K562 (cell line): ENCODE results near the gene C19orf18. TPM values are rescaled to one million over a fixed set of nuclear protein-coding genes. Genes with fewer than 3 reads are reported as not detected.

ENCODE experiments used
- ATAC-seq: fragments of 200-7000 bp; cut with Tn5 transposase; 3 replicates; pipeline ENCODE4 v1.9.1; 2020; ENCODE audit warnings: moderate library complexity
- BruUV-seq: library from RNA; stranded (reverse); fragments of 400-500 nt; replicated peaks from 2 replicates; lab custom pipeline; 2021; lab: Mats Ljungman, UMichigan
- CTCF ChIA-PET: fragments of 300-600 bp; formaldehyde crosslinking; extraction: SDS; loops from one replicate; lab custom pipeline; 2021; ENCODE audit warnings: low intra/inter-chr PET ratio; lab: Yijun Ruan, JAX
- POLR2A ChIA-PET: fragments of 300-600, 350-650 bp; sonication (Branson Sonifier 250); formaldehyde crosslinking; extraction: SDS; loops from one replicate; lab custom pipeline; 2021; ENCODE audit warnings: antibody characterized with exemption, inconsistent platforms; lab: Yijun Ruan, JAX
- DNase-seq, 4 experiments: peaks; one replicate each; pipeline versions ENCODE4 v3.0.0 to v3.0.0-alpha.2; 2011 to 2018; ENCODE audit warnings: low spot score in 3 of 4, mixed read lengths in 3 of 4; ENCODE audit errors: extremely low read depth in 1 of 4
- FAIRE-seq: peaks from 2 replicates; lab custom pipeline; 2011; peaks lifted over from hg19 to GRCh38; lab: Jason Lieb, UNC
- H2AFZ ChIP-seq: 2 replicates; pipeline ENCODE4 v1.6.0; 2011; ENCODE audit warnings: low read depth, low read length, control low read depth, inconsistent platforms
- H3K27ac ChIP-seq: fragments of 200-600 bp; 3 replicates; pipeline ENCODE4 v1.8.0; 2011; ENCODE audit warnings: low read depth, mild to moderate bottlenecking, control low read depth, inconsistent platforms, low read length, moderate library complexity, mixed read lengths; ENCODE audit errors: extremely low read depth
- H3K27me3 ChIP-seq, 2 experiments: fragments of 300-600 bp in 1 of 2; 2 replicates in 1 of 2; 3 replicates in 1 of 2; pipeline versions ENCODE4 v1.6.0 to v1.8.0; 2011; ENCODE audit warnings: inconsistent platforms in 2 of 2, low read length in 2 of 2, mild to moderate bottlenecking in 1 of 2, mixed read lengths in 1 of 2, moderate library complexity in 1 of 2; ENCODE audit not compliant: control insufficient read depth in 2 of 2, insufficient read depth in 2 of 2
- H3K36me3 ChIP-seq: fragments of 300-600 bp; 3 replicates; pipeline ENCODE4 v1.8.0; 2011; ENCODE audit warnings: mild to moderate bottlenecking, low read length, inconsistent platforms; ENCODE audit not compliant: control insufficient read depth, insufficient read depth
- H3K4me1 ChIP-seq, 2 experiments: fragments of 200-600 bp in 1 of 2; replicated peaks in 1 of 2; 2 replicates in 1 of 2; 3 replicates in 1 of 2; pipeline versions ENCODE4 v1.5.1 to v1.8.0; 2011; ENCODE audit warnings: inconsistent platforms in 2 of 2, low read length in 2 of 2, mild to moderate bottlenecking in 1 of 2, mixed read lengths in 1 of 2, moderate library complexity in 1 of 2; ENCODE audit not compliant: control insufficient read depth in 2 of 2, insufficient read depth in 2 of 2
- H3K4me2 ChIP-seq: 2 replicates; pipeline ENCODE4 v1.6.1; 2011; ENCODE audit warnings: low read length, control low read depth, inconsistent platforms, mixed read lengths; ENCODE audit not compliant: insufficient read depth
- H3K4me3 ChIP-seq: fragments of 200-600 bp; sonication (generic), shearing (Covaris generic); 2 replicates; pipeline ENCODE4 v1.5.1; 2016; ENCODE audit warnings: control low read depth, inconsistent platforms
- H3K79me2 ChIP-seq: fragments of 200-600 bp; 3 replicates; pipeline ENCODE4 v1.8.0; 2011; ENCODE audit warnings: low read length, inconsistent platforms; ENCODE audit not compliant: control insufficient read depth, insufficient read depth
- H3K9ac ChIP-seq, 2 experiments: 2 replicates each; pipeline versions ENCODE4 v1.6.0 to v1.6.1; 2011; ENCODE audit warnings: low read depth in 2 of 2, low read length in 2 of 2, control low read depth in 1 of 2, inconsistent platforms in 1 of 2, mild to moderate bottlenecking in 1 of 2, mixed read lengths in 1 of 2; ENCODE audit not compliant: insufficient read depth in 1 of 2
- H3K9me1 ChIP-seq: one replicate; pipeline ENCODE4 v1.6.0; 2011; ENCODE audit warnings: inconsistent platforms, mild to moderate bottlenecking, low read length, moderate library complexity; ENCODE audit not compliant: control insufficient read depth, insufficient read depth
- H3K9me3 ChIP-seq: replicated peaks from 2 replicates; pipeline ENCODE4 v1.5.1; 2011; ENCODE audit warnings: low read depth, low read length, inconsistent platforms; ENCODE audit not compliant: control insufficient read depth, insufficient read depth
- H4K20me1 ChIP-seq: replicated peaks from 2 replicates; pipeline ENCODE4 v1.6.1; 2011; ENCODE audit warnings: low read length, inconsistent platforms, mixed read lengths; ENCODE audit not compliant: control insufficient read depth, insufficient read depth
- BRD9 ChIP-seq: fragments of 450-650 bp; IDR thresholded peaks from 2 replicates; pipeline ENCODE4 v1.6.1; 2018; ENCODE audit warnings: low read depth; ENCODE audit not compliant: partially characterized antibody
- CSDE1 ChIP-seq, 2 experiments: fragments of 450-650 bp; IDR thresholded peaks; 2 replicates each; pipeline ENCODE4 v1.6.1; 2016; ENCODE audit warnings: mild to moderate bottlenecking in 1 of 2
- HLTF ChIP-seq: fragments of 450-650 bp; IDR thresholded peaks from 2 replicates; pipeline ENCODE4 v1.6.1; 2016
- HMGN3 ChIP-seq: IDR thresholded peaks from 2 replicates; pipeline ENCODE4 v1.6.1; 2011; ENCODE audit warnings: borderline replicate concordance, low read depth, mild to moderate bottlenecking, mixed read lengths, low read length; ENCODE audit not compliant: insufficient read length; ENCODE audit errors: extremely low read depth
- HSF4 ChIP-seq: fragments of 250-450 bp; sonication (Bioruptor Pico); IDR thresholded peaks from 2 replicates; pipeline ENCODE4 v2.1.2; 2022; ENCODE audit warnings: mild to moderate bottlenecking, moderate library complexity, borderline replicate concordance
- KDM1A ChIP-seq, 2 experiments: fragments of 450-650 bp; IDR thresholded peaks; 2 replicates each; pipeline ENCODE4 v1.6.1; 2016; ENCODE audit warnings: mild to moderate bottlenecking in 2 of 2
- MAFK ChIP-seq: IDR thresholded peaks from 2 replicates; pipeline ENCODE4 v1.6.1; 2011; ENCODE audit warnings: low read length, improper control_type of control experiment
- MCM2 ChIP-seq: fragments of 450-650 bp; IDR thresholded peaks from 2 replicates; pipeline ENCODE4 v1.6.1; 2017; ENCODE audit warnings: low read depth, mild to moderate bottlenecking
- MCM3 ChIP-seq: fragments of 450-650 bp; IDR thresholded peaks from 2 replicates; pipeline ENCODE4 v1.6.1; 2016
- RCOR1 ChIP-seq, 2 experiments: IDR thresholded peaks; 2 replicates each; pipeline ENCODE4 v1.6.1; 2012; ENCODE audit warnings: low read depth in 2 of 2, low read length in 2 of 2, borderline replicate concordance in 1 of 2, improper control_type of control experiment in 1 of 2
- SIX5 ChIP-seq, 2 experiments: IDR thresholded peaks; 2 replicates each; pipeline ENCODE4 v1.6.1; 2011; ENCODE audit warnings: low read length in 2 of 2, borderline replicate concordance in 1 of 2, low read depth in 1 of 2, mild to moderate bottlenecking in 1 of 2, moderate library complexity in 1 of 2; ENCODE audit not compliant: insufficient read depth in 1 of 2
- SMAD2 ChIP-seq: fragments of 150-350 bp; IDR thresholded peaks from 2 replicates; pipeline ENCODE4 v1.6.1; 2014; ENCODE audit warnings: low read depth, mild to moderate bottlenecking, low read length
- TARDBP ChIP-seq: fragments of 450-650 bp; IDR thresholded peaks from 2 replicates; pipeline ENCODE4 v1.6.1; 2016
- ZBED1 ChIP-seq: IDR thresholded peaks from 2 replicates; pipeline ENCODE4 v1.6.1; 2014
- ZC3H11A ChIP-seq: IDR thresholded peaks from 2 replicates; pipeline ENCODE4 v1.6.1; 2012; ENCODE audit warnings: low read depth, low read length, improper control_type of control experiment
- ZNF212 ChIP-seq: fragments of 450-650 bp; formaldehyde crosslinking; IDR thresholded peaks from 2 replicates; pipeline ENCODE4 v1.4.0; 2020; ENCODE audit warnings: mild to moderate bottlenecking
- ZNF217 ChIP-seq: sonication (generic); formaldehyde crosslinking; IDR thresholded peaks from 2 replicates; pipeline ENCODE4 v1.8.0; 2022; ENCODE audit warnings: mild to moderate bottlenecking, missing genetic modification reagents
- ZNF324 ChIP-seq: fragments of 250-450 bp; sonication (Bioruptor Pico); IDR thresholded peaks from 2 replicates; pipeline ENCODE4 v1.4.0; 2020; ENCODE audit warnings: mild to moderate bottlenecking
- ZNF785 ChIP-seq: fragments of 250-450 bp; sonication (Bioruptor Pico); IDR thresholded peaks from 2 replicates; pipeline ENCODE4 v1.4.0; 2020; ENCODE audit warnings: mild to moderate bottlenecking
- WGBS: fragments of 100-300 bp; shearing (Covaris generic); methylation state at CpG from one replicate; pipeline ENCODE4 v1.1.6; 2016; ENCODE audit warnings: low coverage, mixed read lengths; ENCODE audit not compliant: insufficient coverage; ENCODE audit errors: missing lambda C conversion rate; 5-methylcytosine and 5-hydroxymethylcytosine counted together
- in situ Hi-C: fragments of 300-500 bp; cut with MboI; formaldehyde crosslinking; loops from 4 replicates; pipeline ENCODE4 v1.15.0; 2018; ENCODE audit warnings: inconsistent platforms, mixed read lengths
- intact Hi-C: fragments of 100-400 bp; cut with micrococcal nuclease; formaldehyde crosslinking; loops from 2 replicates; pipeline ENCODE4 v1.14.2; 2022
- polyA plus RNA-seq, 8 experiments: library from polyadenylated mRNA; depleted of rRNA in 4 of 8; stranded (reverse) in 5 of 8; unstranded in 3 of 8; fragments of >200 nt; fragmentation: Nextera tagmentation in 2 of 8; fragmentation: Illumina TruSeq in 1 of 8; extraction: Ambion mirVana in 2 of 8; extraction: Trizol in 1 of 8; gene quantifications; 2 replicates each; pipeline versions ENCODE4 v1.2.1 to v1.2.3, GENCODE V29; 2011 to 2014; ENCODE audit warnings: inconsistent platforms in 1 of 8, missing spikeins in 1 of 8
- total RNA-seq, 7 experiments: library from RNA; depleted of rRNA in 6 of 7; stranded (reverse); fragments of >200 nt in 6 of 7; fragmentation: Illumina TruSeq in 2 of 7; extraction: Trizol in 2 of 7; gene quantifications; 2 replicates each; pipeline versions ENCODE4 v1.2.1 to v1.2.3, GENCODE V29; 2011 to 2021; ENCODE audit warnings: low replicate concordance in 1 of 7
- TF ChIP-seq, protein P1 (sequence below): sonication (generic); formaldehyde crosslinking; IDR thresholded peaks from 2 replicates; pipeline ENCODE4 v1.8.1; 2023; ENCODE audit warnings: mild to moderate bottlenecking, missing genetic modification reagents

The C19orf18 gene
- total and polyA plus RNA-seq, 9 of the 15 experiments (the other 6 are each of a cell fraction or from before 2014, with no cell fraction given), result not detected

GRCh38 chr19:57954996-57955395 is 19.3 kb downstream of the C19orf18 start:
- Histone ChIP-seq H3K4me2 (no peak overlapping the region), H3K36me3 (no peaks in the 10 kb centered on the region), H3K9me3 (no peaks in the 10 kb centered on the region; the same call in 1 of the 2 replicates), H3K4me3 (no peak overlapping the region), H4K20me1 (no peaks in the 10 kb centered on the region), H3K27ac (no peak overlapping the region), H2AFZ (no peak overlapping the region), H3K4me1 (no peaks in the 10 kb centered on the region), H3K79me2 (no peaks in the 10 kb centered on the region), H3K27me3 (no peaks in the 10 kb centered on the region), H3K9ac (no peak overlapping the region), H3K9me1 (no peaks in the 10 kb centered on the region)
- no peak for TF ChIP-seq SMAD2
- no peak for TF ChIP-seq CSDE1 (IDR thresholded peaks at IDR 0.05)
- no peak for TF ChIP-seq MAFK
- no peak for TF ChIP-seq HMGN3
- TF ChIP-seq SIX5 (IDR thresholded peaks at IDR 0.05; ENCODE audit: borderline replicate concordance in 1 of 2, insufficient read depth in 1 of 2, low read depth in 1 of 2, low read length in 2 of 2), result no peak
- TF ChIP-seq ZNF785, result no peak
- no peak for TF ChIP-seq BRD9
- TF ChIP-seq MCM2, result no peak
- TF ChIP-seq MCM3, result no peak
- no peak for TF ChIP-seq RCOR1 (IDR thresholded peaks at IDR 0.05; ENCODE audit: borderline replicate concordance in 1 of 2, low read depth in 2 of 2, low read length in 2 of 2)
- TF ChIP-seq HLTF, result no peak
- TF ChIP-seq ZNF324 (CRISPR knock-in tag), result no peak
- no peak for TF ChIP-seq ZC3H11A
- TF ChIP-seq KDM1A (IDR thresholded peaks at IDR 0.05), result no peak
- TF ChIP-seq ZBED1, result no peak
- TF ChIP-seq TARDBP, result no peak
- TF ChIP-seq HSF4, result no peak
- TF ChIP-seq ZNF217 (CRISPR knock-in tag), result no peak
- TF ChIP-seq, protein P1, sequence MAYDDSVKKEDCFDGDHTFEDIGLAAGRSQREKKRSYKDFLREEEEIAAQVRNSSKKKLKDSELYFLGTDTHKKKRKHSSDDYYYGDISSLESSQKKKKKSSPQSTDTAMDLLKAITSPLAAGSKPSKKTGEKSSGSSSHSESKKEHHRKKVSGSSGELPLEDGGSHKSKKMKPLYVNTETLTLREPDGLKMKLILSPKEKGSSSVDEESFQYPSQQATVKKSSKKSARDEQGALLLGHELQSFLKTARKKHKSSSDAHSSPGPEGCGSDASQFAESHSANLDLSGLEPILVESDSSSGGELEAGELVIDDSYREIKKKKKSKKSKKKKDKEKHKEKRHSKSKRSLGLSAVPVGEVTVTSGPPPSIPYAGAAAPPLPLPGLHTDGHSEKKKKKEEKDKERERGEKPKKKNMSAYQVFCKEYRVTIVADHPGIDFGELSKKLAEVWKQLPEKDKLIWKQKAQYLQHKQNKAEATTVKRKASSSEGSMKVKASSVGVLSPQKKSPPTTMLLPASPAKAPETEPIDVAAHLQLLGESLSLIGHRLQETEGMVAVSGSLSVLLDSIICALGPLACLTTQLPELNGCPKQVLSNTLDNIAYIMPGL (CRISPR knock-in tag), result no peak
- TF ChIP-seq ZNF212 (CRISPR knock-in tag), result no peak
- ChIA-PET POLR2A (interaction anchor here (1.5 kb wide), 1 partner anchor 10 kb away, joined by 3 read pairs; no protein-coding TSS in a partner anchor), CTCF (no interaction called here)
- FAIRE-seq (no peak), ATAC-seq (no peak), DNase-seq (no peak)
- intact Hi-C loops, result no loop called here
- in situ Hi-C loops, result no loop called here
- WGBS, result 0% methylated on average over 4 of the region's 4 CpGs
- no TSS peak for BruUV-seq
